HG02973 (cell line): Measurements from ENCODE around the gene ATP1A1.

ENCODE experiments used
- ATAC-seq: cut with Tn5 transposase; IDR thresholded peaks from one replicate; pipeline ENCODE4 v1.9.1; 2021; ENCODE audit warnings: moderate library complexity; ENCODE audit not compliant: unreplicated experiment

The ATP1A1 gene

DNA sequence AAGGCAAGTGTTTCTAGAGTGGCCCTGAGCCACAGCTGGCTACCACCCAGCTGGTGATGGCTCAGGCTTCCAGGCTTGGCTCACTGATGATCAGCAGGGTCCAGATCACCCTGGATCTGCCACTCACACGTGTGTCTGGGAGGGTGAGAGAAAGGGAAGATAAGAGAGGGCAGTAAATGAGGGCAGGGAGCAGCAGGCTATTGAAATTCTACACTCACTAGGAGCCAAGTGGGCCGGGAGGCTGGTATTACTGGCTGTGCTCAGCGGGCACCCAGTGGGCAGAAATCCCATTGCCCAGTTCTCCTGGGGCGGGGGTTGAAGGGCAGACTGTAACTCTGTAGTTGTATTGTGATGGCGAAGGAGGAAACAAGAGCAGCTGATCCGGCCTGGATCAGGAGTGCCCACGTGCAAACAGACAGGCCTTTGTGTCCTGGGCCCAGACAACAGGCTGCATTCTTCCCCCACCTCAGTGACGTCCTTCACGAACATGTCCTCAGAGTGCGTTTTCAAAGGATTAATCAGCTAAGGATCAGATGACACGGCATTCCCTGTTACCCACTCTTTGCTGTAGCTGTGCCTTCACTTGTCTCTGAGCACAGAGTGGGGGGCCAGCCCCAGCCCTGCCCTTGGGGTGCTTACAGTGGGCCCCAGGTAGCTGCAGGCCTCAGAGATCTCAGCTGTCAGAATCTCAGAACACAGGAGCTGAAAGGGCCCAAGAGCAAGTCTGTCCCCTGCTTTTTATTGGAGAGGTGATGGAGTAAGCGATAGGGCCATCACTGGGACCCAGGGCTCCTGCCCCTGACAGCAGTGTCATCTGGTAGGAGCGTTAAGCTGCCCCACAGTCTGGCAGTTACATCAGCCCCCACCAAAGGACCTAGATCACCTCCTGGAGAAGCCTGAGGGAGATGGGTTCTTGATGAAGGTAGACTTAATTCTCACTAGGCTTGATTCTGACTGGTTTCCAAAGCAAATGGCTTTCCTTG is 60.5 kb downstream of the ATP1A1 start:
- no peak for ATAC-seq

GRCh38 chr1:116434849-116435248 is 61.8 kb downstream of the ATP1A1 start:
- ATAC-seq, result no peak

- no peak for ATAC-seq
Measured at GRCh38 chr1:116435806-116436610, 63.0 kb downstream of the ATP1A1 start.

- no peak for ATAC-seq
Measured at GRCh38 chr1:116436611-116436970, 63.5 kb downstream of the ATP1A1 start.

DNA sequence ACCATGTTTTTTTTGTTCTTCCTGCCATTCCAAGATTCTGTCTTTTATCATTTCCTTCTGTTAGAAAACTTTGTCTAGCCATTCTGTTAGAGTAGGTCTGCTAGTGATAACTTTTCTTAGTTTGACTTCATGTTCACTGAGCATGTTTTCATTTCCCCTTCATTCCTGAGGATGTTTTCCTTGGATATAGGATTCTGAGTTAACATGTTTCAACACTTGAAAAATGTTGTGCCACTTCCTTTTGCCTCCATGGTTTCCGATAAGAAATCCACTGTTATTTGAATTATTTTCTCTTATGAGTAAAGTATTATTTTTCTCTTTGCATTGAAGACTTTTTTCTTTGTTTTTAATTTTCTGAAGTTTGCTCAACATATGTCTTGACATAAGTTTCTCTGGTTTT is 66.7 kb downstream of the ATP1A1 start:
- ATAC-seq, result no peak

GRCh38 chr1:116440731-116441130 is 67.7 kb downstream of the ATP1A1 start:
- no peak for ATAC-seq

- no peak for ATAC-seq
Measured at GRCh38 chr1:116445534-116445933, 72.5 kb downstream of the ATP1A1 start.

GRCh38 chr1:116446686-116447085 is 73.6 kb downstream of the ATP1A1 start:
- ATAC-seq, result no peak

DNA sequence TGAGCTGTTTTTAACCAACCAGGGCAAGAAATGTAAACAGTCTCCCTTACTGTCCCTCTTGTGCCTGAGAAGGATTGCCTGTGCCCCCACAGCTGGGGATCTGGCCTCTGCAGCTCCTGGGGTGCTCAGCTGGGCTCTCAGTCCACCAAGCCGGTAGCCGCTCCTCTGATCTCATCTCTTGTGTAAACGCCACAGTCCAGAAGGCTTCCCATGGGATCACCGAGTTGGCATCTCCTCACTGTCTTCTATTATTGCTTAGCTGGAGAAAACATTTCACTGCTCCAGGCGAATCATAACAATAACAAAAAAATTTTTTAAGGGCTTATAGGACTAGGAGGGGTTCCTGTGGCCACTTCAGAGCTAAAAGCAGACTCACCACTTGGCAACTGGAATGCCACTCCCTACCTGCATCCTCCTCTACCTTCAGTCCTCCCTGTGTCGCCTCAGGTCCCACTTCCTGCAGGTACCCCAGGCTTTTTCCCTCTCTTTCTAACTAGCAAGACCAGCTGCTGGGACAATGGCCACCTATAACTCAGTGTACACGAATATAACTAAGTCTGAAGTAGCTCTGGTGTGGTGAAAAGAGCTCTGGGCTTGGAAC is 75.8 kb downstream of the ATP1A1 start:
- no peak for ATAC-seq

GRCh38 chr1:116449578-116449977 is 76.5 kb downstream of the ATP1A1 start:
- no peak for ATAC-seq

DNA sequence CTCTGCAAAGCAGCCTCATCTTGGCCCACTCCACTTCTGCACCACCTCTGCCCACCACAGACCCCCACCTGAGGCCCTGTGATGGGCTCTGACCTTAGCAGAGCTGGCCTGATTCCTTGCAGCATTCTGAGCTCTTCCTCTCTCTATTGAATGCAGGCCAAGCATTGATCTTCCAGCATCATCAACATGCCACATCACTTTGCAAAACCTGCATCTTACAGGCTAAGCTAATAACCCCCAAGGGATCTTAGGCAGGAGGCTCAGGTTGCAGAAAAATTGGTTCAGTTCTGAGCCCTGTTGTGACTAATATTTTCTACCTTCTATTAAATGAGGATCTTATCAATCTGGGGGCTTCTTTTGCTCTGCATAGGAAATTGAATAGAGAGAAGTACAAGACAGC is 78.7 kb downstream of the ATP1A1 start:
- ATAC-seq, result no peak

DNA sequence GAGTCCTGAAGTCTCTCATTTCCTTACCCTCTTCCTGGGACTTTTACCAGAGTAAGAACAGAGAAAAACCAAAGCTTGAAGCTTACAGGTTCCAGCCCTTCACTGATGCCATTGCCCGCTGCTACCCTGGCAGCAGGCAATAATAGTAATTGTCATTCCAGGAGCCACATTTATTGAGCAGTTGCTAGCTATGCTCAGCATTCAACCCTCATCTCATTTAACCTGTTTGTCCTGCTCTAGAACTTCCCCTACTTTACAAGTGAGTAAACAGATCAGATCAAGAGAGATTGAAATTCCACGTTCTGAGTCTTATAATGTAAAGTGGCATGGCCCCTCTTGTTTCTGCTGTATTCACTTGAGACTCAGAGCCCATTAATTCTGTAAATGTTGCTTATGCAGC is 80.4 kb downstream of the ATP1A1 start:
- ATAC-seq, result no peak

DNA sequence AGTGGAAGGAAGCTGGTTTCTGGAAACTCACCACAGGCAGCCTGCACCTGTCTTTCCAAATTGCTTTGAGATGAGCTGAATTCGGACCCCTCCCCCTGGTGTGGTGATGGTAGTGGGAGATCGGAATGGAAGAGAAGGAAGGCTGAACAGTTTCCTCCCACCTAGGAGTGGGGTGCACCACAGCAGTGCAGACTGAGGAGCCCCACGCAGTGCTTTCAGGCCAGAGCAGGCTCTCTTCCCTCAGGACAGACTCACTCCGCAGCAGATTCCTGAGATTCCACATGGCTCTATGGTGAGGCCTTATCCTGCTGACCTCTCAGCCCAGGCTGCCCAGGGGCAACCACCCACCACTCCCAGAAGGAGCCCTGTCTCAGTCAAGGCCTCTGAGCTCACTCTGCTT is 80.9 kb downstream of the ATP1A1 start:
- ATAC-seq, result no peak
